ENCODE measurements around the gene LRP1-AS.
A peak's percentile ranks its signal among the peaks of the same experiment; 100 is the strongest.

DNA sequence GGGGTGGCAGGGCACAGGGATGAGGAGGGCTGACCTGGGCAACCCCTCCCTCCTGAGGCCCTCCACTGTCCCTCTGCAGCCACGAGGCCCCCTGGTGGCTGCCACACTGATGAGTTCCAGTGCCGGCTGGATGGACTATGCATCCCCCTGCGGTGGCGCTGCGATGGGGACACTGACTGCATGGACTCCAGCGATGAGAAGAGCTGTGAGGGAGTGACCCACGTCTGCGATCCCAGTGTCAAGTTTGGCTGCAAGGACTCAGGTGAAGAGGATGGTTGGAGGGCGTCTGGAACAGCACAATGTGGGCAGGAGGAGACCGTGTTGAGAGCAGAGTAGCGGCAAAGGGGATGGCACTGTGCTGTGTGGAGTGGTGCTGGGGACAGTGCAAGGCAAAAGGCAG, 25.7 kb upstream of the LRP1-AS start:
- TF ChIP-seq, protein P1, sequence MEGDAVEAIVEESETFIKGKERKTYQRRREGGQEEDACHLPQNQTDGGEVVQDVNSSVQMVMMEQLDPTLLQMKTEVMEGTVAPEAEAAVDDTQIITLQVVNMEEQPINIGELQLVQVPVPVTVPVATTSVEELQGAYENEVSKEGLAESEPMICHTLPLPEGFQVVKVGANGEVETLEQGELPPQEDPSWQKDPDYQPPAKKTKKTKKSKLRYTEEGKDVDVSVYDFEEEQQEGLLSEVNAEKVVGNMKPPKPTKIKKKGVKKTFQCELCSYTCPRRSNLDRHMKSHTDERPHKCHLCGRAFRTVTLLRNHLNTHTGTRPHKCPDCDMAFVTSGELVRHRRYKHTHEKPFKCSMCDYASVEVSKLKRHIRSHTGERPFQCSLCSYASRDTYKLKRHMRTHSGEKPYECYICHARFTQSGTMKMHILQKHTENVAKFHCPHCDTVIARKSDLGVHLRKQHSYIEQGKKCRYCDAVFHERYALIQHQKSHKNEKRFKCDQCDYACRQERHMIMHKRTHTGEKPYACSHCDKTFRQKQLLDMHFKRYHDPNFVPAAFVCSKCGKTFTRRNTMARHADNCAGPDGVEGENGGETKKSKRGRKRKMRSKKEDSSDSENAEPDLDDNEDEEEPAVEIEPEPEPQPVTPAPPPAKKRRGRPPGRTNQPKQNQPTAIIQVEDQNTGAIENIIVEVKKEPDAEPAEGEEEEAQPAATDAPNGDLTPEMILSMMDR (IDR thresholded peaks at IDR 0.05): peak in 2 of 4 experiments; percentile 22 to 50
- TF ChIP-seq POLR2A (IDR thresholded peaks at IDR 0.05): no peak

Data from prostate gland (tissue), 2 donors.